Esophagus (tissue), 2 donors: ENCODE measurements around the gene ZSCAN29. TPM values are rescaled to one million over a fixed set of nuclear protein-coding genes. Genes with fewer than 3 reads are reported as not detected.

Source experiments
- H3K27ac ChIP-seq, 2 donors: one replicate each; pipeline ENCODE4 v1.5.1; 2013; ENCODE audit warnings: low read depth in 2 of 2, mild to moderate bottlenecking in 2 of 2, inconsistent platforms in 1 of 2, low read length in 1 of 2, moderate library complexity in 1 of 2
- H3K27me3 ChIP-seq, 2 donors: one replicate each; pipeline ENCODE4 v1.6.1; 2013; ENCODE audit warnings: low read length in 2 of 2, control low read depth in 1 of 2, mild to moderate bottlenecking in 1 of 2; ENCODE audit not compliant: insufficient read depth in 2 of 2, control insufficient read depth in 1 of 2
- H3K36me3 ChIP-seq, 2 donors: one replicate each; pipeline ENCODE4 v1.6.1; 2013; ENCODE audit warnings: low read length in 1 of 2; ENCODE audit not compliant: control insufficient read depth in 2 of 2, insufficient read depth in 2 of 2
- H3K4me1 ChIP-seq, 2 donors: one replicate each; pipeline ENCODE4 v1.6.1; 2013; ENCODE audit warnings: low read length in 1 of 2; ENCODE audit not compliant: control insufficient read depth in 2 of 2, insufficient read depth in 2 of 2
- H3K4me3 ChIP-seq, 2 donors: one replicate each; pipeline ENCODE4 v1.5.1; 2013; ENCODE audit warnings: low read length in 2 of 2, mild to moderate bottlenecking in 2 of 2, low read depth in 1 of 2, moderate library complexity in 1 of 2
- H3K9me3 ChIP-seq, 2 donors: one replicate each; pipeline ENCODE4 v1.6.1; 2013; ENCODE audit warnings: mild to moderate bottlenecking in 2 of 2, low read depth in 1 of 2, low read length in 1 of 2, moderate library complexity in 1 of 2; ENCODE audit not compliant: control insufficient read depth in 2 of 2, insufficient read depth in 1 of 2
- WGBS, 2 donors: extraction: QIAGEN DNeasy Blood & Tissue Kit; methylation state at CpG; one replicate each; pipeline ENCODE4 v1.1.7; 2013; 5-methylcytosine and 5-hydroxymethylcytosine counted together
- polyA plus RNA-seq, 2 donors: library from polyadenylated mRNA; stranded (reverse); fragments of 200-250 nt; gene quantifications; one replicate each; pipeline ENCODE4 v1.2.3, GENCODE V29; 2013
- donor health status: healthy with polysubstance abuse.
- donor health status: Bipolar disorder and iron deficiency.

The ZSCAN29 gene
- polyA plus RNA-seq: 1 to 10 TPM; 5.3 to 6.3 TPM

- H3K27me3 ChIP-seq: no peaks in the 10 kb centered on the region
- H3K27ac ChIP-seq: peak within 1 kb of the TSS; percentile 39 to 73
- 3% methylated on average over 63 to 66 of the region's 66 CpGs for WGBS, 2 donors
Observed at GRCh38 chr15:43370975-43371974, at the start of gene ZSCAN29, which contains the start of gene TUBGCP4. Gene ZSCAN29, minus strand, starts transcription at chr15:43371043. Its CDS starts 1,130 bp downstream, at chr15:43369913. Gene TUBGCP4, plus strand, starts transcription at chr15:43371101. Its CDS starts 254 bp downstream, at chr15:43371355.

GRCh38 chr15:43420435-43420834 lies 49.6 kb upstream of the ZSCAN29 start:
- Histone ChIP-seq H3K9me3 (no peaks in the 10 kb centered on the region), H3K27me3 (no peaks in the 10 kb centered on the region), H3K36me3 (peaks cover 10 to 22% of the 10 kb centered on the region in 2 donors), H3K4me1 (no peaks in the 10 kb centered on the region), H3K27ac (no peak overlapping the region), H3K4me3 (no peak overlapping the region)
- WGBS, 2 donors: 91 to 97% methylated on average over 10 of the region's 10 CpGs

More at GRCh38 chr15:43370975-43371974, at the start of gene ZSCAN29, which contains the start of gene TUBGCP4:
- peaks cover 6 to 7% of the 10 kb centered on the region in 2 donors for H3K36me3 ChIP-seq
- H3K4me1 ChIP-seq: peaks cover 0 to 6% of the 10 kb centered on the region in 2 donors
- peak within 1 kb of the TSS; percentile 72 to 97 for H3K4me3 ChIP-seq
- H3K9me3 ChIP-seq: peaks cover 0 to 2% of the 10 kb centered on the region in 2 donors

DNA sequence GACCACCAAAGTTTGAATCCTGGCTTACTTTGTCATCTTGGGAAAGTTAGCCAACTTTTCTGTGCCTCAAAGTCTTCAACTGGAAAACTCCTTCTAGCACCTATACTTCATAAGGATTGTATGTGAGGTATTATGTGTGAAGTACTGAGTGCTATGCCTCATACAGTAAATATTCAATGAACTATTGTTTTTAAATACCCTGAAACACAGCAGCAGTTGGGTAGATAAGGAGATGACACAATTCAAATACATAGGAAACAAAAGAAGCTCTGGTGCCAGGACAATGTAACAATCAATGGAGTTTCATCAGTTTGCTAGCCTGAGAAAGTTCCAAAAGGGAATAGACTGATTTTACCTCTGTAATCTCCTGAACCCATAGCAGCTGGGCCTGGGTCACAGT lies 43.4 kb upstream of the ZSCAN29 start:
- Histone ChIP-seq H3K36me3 (peaks cover 9 to 17% of the 10 kb centered on the region in 2 donors), H3K9me3 (no peaks in the 10 kb centered on the region), H3K27ac (no peak overlapping the region), H3K27me3 (no peaks in the 10 kb centered on the region), H3K4me3 (no peak overlapping the region), H3K4me1 (no peaks in the 10 kb centered on the region)

DNA sequence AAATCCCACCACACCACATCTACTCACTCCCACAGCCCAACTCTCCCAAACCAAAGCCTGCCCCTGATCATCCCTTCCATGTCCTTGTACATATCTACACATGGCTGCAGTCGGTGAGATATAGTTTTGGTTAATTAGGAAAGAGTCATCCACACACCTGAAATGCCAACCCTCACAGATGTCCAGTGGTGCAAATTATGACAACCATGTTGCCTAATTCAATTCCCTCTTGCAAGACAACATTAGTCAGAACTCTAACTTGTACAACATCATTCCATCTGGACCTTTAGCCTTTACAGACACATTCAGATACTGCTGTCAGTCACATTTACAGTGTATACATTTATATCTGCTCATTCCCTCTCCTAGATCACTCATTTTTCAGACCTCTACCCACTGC lies 41.3 kb upstream of the ZSCAN29 start:
- Histone ChIP-seq H3K27ac (no peak overlapping the region), H3K4me1 (no peaks in the 10 kb centered on the region), H3K36me3 (peaks cover 18 to 25% of the 10 kb centered on the region in 2 donors), H3K9me3 (no peaks in the 10 kb centered on the region), H3K27me3 (no peaks in the 10 kb centered on the region), H3K4me3 (no peak overlapping the region)
- 93 to 100% methylated on average over 1 of the region's 1 CpG for WGBS, 2 donors

DNA sequence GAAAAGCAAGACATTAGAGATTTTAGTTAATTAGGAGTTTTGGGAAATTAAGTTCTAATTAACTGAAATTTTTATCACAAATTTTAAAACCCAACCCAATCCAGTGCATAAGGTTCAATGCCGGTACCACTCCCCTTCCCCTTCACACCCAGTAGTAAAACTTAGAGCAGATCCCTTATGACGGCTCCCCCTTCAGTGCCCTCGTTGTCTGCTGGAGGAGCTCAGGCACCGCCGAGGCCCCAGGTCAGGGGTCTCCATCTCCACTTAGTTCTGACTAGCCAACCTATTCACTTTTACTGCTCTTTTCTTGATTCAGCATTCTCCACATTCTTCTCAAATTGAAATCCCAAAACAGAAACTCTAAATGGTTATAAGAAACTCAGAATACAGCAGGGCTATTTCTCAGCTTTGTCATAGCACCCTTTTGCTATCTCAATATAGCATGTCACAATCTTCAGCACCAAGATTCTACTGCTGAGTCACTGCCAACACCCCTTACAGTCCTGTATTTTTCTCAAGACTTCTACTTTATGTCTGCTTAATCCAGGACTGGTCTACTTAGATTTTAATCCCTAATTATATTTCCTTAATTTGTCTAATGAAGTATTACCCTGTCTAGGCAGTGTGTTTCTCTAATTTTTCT lies 39.9 kb upstream of the ZSCAN29 start:
- no peaks in the 10 kb centered on the region for H3K4me1 ChIP-seq
- 85 to 95% methylated on average over 5 of the region's 5 CpGs for WGBS, 2 donors
- peaks cover 26 to 28% of the 10 kb centered on the region in 2 donors for H3K36me3 ChIP-seq

GRCh38 chr15:43408789-43409188 lies 37.9 kb upstream of the ZSCAN29 start:
- Histone ChIP-seq H3K36me3 (peaks cover 20 to 30% of the 10 kb centered on the region in 2 donors), H3K27ac (no peak overlapping the region), H3K9me3 (no peaks in the 10 kb centered on the region), H3K4me1 (no peaks in the 10 kb centered on the region), H3K4me3 (no peak overlapping the region), H3K27me3 (no peaks in the 10 kb centered on the region)
- 84 to 92% methylated on average over 4 of the region's 4 CpGs for WGBS, 2 donors

More for the DNA sequence above, 39.9 kb upstream of the ZSCAN29 start:
- Histone ChIP-seq H3K4me3 (no peak overlapping the region), H3K9me3 (no peaks in the 10 kb centered on the region), H3K27me3 (no peaks in the 10 kb centered on the region), H3K27ac (no peak overlapping the region)

GRCh38 chr15:43406808-43407207 lies 36.0 kb upstream of the ZSCAN29 start:
- H3K27me3 ChIP-seq: no peaks in the 10 kb centered on the region
- no peak overlapping the region for H3K4me3 ChIP-seq
- H3K27ac ChIP-seq: no peak overlapping the region
- no peaks in the 10 kb centered on the region for H3K4me1 ChIP-seq
- peaks cover 25 to 27% of the 10 kb centered on the region in 2 donors for H3K36me3 ChIP-seq
- WGBS, 2 donors: 89 to 91% methylated on average over 2 of the region's 2 CpGs
- H3K9me3 ChIP-seq: no peaks in the 10 kb centered on the region

- peaks cover 25 to 27% of the 10 kb centered on the region in 2 donors for H3K36me3 ChIP-seq
- WGBS, 2 donors: 80 to 91% methylated on average over 2 of the region's 2 CpGs
- no peaks in the 10 kb centered on the region for H3K9me3 ChIP-seq
- no peaks in the 10 kb centered on the region for H3K4me1 ChIP-seq
- H3K27me3 ChIP-seq: no peaks in the 10 kb centered on the region
- H3K27ac ChIP-seq: no peak overlapping the region
- H3K4me3 ChIP-seq: no peak overlapping the region
Observed at GRCh38 chr15:43406189-43406588, 35.3 kb upstream of the ZSCAN29 start.

- Histone ChIP-seq H3K4me1 (no peaks in the 10 kb centered on the region), H3K27me3 (no peaks in the 10 kb centered on the region), H3K9me3 (no peaks in the 10 kb centered on the region), H3K36me3 (peaks cover 25 to 31% of the 10 kb centered on the region in 2 donors), H3K27ac (no peak overlapping the region), H3K4me3 (no peak overlapping the region)
- WGBS, 2 donors: 80 to 87% methylated on average over 5 of the region's 5 CpGs
Observed at GRCh38 chr15:43404130-43404529, 33.3 kb upstream of the ZSCAN29 start.
